ENCODE data around the gene PLA1A.

DNA sequence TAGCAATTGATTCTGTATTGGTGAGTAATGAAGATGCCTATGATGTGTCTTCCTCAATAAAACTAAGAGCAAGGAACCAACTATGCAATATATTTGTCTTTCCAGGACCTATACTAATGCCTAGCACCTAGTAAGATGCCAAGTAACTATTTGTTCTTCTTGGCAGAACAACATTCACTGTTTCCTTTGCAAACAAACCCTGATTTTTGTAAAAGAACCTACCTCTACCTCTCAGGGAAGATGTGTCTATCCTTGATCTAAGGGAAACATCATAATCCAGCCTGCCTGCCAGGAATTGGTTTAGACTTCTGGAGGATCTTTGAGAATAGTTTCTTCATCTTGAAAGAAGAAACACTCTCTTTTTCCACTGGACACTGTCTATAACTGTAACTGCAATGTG lies 22.2 kb upstream of the PLA1A start:
- no peak for TF ChIP-seq POLR2A (IDR thresholded peaks at IDR 0.05; ENCODE audit: low read length)
- TF ChIP-seq GATA1 (IDR thresholded peaks at IDR 0.05; ENCODE audit: low read depth, low read length): no peak

All from erythroblast (primary cell).